GM19351 (cell line): ENCODE results near the gene SPCS2.

Experiments used
- ATAC-seq: cut with Tn5 transposase; IDR thresholded peaks from one replicate; pipeline ENCODE4 v1.9.1; 2021; ENCODE audit warnings: mild to moderate bottlenecking, moderate library complexity; ENCODE audit not compliant: unreplicated experiment

SPCS2 gene

DNA sequence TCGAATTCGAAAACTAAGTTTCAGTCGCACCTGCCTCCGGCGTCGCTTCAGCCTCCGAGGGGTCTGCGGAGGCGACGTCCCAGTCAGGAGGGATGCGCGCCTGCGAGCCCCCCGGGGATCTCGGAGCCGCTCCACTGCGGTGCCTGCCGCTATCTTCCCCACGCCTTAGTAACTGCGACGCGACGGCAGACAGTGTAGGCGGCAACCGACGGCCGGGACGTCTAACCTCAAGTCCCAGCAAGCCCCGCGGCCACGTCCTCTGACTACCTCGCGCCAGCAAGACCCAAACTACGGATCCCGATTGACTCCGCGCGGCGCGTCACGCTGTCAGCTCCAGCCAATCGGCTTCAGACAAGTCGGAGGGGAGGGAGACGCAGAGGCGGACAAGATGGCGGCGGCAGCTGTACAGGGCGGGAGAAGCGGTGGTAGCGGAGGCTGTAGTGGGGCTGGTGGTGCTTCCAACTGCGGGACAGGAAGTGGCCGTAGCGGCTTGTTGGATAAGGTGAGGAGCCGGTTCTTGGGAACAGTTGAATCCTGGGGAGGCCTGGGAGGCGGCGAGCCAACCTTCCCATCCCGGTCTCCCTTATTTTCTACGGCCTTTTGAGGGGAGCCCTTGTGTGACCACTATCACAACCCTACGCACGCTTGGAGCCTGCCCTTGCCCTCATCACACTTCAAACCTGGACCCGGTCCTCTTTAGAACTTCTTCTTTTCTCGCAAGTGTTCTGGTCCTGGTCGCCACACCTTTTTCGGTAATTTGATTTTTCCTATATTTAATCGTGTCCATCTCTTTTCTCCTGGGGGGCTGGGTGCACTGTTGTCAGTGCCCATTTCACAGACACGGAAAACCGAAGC lies at the start of gene SPCS2, which contains the start of gene XRRA1:
Gene SPCS2, plus strand, starts transcription at position 369 of the 855 bp plus-strand sequence. Its CDS starts 20 bp downstream, at position 389.
Gene XRRA1, minus strand, starts transcription at position 194 of the 855 bp plus-strand sequence. CDS start 8,213 bp downstream, outside the sequence.
- ATAC-seq: peak; percentile 90

DNA sequence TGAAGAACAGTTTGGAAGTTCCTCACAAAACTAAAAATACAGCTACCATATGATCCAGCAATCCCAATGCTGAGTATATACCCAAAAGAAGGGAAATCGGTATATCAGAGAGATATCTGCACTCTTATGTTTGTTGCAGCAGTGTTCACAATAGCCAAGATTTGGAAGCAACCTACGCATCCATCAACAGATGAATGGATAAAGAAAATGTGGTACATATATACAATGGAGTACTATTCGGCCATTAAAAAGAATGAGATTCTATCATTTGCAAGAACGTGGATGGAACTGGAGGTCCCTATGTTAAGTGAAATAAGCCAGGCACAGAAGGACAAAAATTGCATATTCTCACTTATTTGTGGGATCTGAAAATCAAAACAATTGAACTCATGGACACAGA lies 46.7 kb upstream of the SPCS2 start:
- no peak for ATAC-seq

DNA sequence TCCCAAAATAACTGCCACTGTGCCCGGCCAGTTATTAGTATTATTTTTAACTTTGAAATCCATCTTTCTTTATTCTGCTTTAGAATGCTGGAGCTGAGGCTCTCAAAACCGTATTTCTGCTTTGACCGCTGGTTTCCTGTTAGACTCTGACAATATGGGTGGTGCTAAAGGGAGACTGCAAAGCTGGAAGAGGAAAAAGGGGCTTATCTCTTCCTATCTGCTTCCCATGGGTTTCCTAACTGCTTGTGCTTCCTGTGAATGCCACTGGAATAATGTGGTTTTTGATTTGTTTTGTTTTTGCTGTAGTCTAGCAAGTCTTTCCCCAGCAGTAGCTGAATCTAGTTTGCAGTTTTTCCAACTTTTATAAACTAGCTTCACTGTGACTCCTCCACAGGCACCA lies 43.7 kb upstream of the SPCS2 start:
- ATAC-seq: no peak

DNA sequence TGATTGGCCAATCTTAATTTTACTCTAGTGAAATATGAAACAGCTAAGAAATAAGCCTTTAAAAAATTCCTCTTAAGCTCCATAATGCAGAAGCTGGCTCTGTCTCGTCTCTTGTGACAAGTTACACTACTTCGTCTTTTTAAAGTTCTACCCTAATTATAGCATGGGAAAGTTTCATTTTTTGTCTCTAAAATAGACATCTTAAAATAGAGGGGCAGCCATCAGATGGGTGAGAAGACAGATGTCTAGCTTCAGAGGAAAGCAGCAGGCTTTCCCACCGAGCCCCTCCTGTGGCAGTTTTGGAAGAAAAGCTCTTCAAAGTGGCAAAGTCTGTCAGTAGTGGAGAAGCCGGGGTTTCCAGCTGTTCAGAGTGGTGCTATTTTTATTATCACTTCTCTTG lies 39.7 kb upstream of the SPCS2 start:
- peak; percentile 49 for ATAC-seq

DNA sequence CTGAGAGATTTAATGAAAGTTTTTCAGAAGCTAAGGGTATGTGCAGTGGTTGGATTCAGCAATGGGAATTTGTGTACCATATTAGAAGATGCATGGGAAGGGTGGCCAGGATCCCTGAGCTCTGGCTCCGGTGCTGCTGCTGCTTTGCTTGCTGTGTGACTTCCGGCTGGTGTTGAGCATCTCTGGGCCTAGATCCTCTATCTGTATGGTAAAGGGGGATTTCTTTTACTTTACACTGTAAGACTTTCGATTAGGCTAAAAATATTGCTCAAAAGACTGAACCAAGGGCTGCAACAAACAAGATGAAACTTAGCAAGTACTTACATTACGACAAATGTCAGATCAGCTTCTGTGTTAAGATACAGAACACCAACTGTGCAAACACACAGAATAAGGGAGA lies 39.3 kb upstream of the SPCS2 start:
- no peak for ATAC-seq

DNA sequence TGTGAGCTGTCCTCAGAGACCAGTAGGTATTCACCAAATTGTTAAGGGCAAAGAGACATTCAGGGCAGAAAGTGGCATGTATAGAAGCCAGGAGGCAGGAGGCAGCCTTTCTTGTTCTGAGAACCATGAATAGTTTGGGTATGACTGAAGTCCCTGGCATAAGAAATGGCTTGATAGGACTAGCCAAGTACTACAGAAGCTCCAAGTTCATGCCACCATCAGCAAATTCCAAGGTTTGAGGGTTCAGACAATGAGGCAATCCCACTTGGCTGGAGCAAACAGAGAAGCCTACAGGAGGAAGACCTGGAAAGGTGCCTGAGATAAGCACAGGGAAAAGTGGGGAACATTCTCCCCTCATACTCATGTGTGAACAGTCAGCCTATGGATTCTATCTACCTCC lies 25.9 kb upstream of the SPCS2 start:
- no peak for ATAC-seq

DNA sequence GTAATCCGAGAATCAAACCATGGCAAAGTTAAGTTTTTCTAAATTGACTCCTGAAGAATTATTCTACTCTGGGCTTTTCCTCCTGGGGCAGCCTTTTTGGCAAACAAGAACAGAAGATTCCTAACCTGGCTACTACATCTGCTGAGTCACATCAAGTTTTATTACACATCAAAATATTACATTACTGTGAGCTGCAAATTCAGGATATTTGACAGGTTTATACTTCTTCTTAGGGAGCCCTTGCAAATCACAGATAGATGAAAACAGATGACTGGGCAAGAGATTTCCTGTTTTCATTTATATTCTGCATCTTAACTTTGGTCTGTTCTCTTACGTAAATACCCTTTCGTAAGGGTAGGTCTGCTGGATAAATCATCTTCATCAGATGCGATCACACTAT lies 23.8 kb upstream of the SPCS2 start:
- ATAC-seq: no peak

DNA sequence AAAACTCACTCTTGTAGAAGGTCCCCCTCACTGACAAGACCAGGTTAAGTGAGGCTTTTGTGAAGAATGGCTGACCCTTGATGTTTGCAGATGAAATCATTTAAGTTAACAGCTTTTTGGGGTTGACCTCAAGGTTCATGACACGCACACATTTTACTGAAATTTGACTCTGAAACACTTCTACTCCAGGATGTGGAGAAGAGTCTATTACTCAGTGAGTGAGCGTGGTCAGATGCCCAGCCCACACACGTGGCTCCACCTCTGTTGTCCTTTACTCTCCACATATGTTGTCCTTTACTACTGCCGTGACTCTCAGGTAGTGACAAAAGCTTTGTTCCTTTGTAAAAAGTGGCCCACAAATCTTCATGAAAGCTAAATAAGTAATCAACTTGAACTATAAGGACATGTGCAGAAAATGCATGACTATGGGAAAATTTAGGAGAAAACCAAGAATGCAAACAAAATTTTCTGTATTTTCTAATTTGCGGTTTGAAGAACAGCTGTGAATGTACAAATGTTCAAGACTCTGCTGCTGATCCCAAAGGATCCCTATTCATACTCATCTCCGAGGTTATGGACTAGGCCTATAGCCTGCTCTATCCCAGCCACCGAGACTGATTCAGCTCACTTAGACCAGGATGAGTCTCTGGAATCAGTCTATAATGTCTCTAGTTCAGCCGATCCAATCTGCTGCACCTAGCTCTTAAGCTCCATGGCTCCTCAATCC lies 22.6 kb upstream of the SPCS2 start:
- ATAC-seq: no peak

DNA sequence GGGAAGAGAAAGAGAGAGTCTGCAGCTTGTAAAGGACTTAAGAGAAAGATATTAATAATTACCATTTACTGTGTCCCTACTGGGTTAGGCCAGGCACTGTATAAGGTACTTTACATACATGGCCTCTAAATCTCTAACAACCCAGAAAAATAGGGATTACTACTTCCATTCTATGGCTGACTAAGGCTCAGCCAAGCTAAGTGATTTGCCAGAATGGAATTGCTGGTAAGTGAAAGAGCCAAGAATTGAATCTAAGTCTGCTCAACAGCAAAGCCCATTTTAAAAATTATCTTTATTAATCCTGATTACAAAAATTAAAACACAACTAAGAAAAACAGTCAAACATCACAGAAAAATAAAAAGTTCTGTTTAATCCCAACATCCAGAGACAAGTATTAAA lies 21.6 kb upstream of the SPCS2 start:
- ATAC-seq: no peak

DNA sequence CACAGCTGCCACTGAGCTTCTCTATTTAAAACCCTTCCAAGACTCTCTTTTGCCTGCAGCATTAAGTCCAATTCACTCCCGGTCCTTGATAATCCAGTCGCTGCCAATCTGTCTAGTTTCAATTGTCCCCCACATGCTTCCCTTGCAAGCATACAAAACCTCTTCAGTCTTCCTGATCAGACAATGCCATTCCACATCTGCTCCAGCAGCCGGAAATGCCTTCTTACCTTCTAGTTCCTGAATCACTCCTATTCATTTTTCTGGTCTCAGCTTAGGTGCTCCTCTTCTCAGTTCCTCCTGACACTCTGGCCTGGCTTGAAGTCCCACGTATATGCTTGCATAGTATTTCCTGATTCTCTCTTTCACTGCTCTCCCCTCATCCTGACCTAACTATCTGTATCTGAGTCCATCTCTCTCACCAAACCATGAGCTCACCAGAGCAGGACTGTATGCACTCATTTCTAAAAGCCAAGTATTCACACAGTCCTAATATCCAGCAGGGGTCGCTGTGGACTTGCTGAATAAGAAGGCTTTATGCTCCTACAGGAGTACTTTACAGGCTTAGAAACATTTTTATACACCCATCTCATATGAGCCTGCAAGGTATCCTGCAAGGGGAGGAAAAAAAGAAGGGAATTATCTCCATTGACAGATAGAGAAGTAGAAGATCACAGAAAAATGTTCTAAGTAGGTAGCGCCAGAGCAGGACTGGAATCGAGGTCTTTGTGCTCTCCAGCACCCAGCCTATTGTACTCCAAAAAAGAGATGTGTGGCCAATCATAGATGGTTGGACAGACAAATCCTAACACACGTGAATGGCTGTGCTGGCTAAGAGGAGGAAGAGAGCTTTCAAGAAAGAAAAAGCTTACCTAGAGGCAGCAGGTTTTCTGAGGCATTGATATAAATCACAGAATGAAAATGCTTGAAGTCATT lies 19.4 kb upstream of the SPCS2 start:
- ATAC-seq: peak; percentile 68

DNA sequence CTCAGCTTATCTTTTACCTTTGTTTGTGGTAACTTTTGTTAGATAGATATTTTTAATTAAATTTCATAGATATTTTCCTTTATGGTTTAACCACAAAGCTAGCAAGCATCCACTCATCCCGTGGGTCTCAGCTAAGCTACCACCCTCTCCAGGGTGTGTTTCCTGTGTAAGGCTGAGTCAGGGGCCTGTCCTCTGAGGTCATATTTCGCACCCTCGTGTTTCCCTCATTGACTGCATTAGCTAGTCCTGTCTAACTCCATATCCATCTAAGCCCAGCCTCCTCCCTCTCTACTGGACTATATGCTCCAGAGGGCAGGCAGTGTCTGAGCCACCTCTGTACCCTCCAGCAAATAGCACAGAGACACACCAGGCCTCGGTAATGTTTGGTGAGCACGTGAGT lies 16.9 kb upstream of the SPCS2 start:
- no peak for ATAC-seq

DNA sequence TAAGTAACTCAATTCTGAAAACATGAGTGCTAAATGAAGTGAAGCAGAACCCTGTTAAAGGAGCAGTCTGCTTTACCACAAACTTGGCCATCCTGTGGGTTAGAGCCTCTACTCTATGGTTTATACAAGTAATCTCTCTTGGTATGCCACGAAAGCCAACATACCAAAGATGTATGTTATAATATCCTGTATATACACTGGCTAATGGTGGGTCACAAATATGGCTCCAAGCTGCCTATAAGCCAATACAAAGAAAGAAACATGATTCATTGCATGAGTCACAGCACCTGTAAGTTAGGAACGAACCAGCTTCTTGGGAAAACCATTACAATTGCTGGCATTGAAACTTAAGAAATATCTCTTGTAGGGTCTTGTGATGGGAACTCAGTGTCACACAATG lies 16.3 kb upstream of the SPCS2 start:
- no peak for ATAC-seq

DNA sequence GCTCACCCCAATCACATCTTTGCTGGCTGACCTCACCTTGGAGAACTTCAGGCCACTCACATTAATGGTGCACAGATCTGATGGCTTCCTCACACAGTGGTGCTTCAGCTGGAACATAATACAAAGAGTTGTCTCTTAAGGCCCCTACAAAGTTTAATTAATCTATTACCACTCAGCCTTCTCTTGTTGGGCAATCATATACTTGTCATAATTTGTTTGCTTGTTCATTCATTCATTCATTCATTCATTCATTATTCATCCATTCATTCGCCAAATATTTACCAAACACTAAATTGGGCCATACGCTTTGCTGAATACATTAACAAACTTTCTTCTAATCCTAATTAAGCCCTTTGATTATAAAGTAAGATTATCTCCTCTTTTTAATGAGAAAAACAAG lies 15.3 kb upstream of the SPCS2 start:
- no peak for ATAC-seq

DNA sequence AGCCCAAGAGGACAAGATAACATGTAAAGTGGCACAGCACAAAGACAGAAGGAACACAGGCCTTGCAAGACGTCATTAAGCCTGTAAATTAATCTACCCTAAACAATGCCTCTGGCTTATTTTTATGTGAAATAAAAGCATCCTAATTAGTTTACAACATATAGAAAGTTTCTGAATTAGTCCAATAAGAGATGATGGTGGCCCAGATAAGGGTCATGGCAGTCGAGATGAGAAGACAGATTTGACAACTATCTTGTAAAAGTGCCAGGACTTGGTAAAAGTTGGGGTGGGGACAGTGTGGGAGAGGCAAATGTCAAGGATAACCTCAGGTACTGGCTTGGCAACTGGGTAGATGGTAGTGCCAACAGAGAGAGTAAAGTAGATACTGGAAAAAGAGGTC lies 13.8 kb upstream of the SPCS2 start:
- no peak for ATAC-seq

DNA sequence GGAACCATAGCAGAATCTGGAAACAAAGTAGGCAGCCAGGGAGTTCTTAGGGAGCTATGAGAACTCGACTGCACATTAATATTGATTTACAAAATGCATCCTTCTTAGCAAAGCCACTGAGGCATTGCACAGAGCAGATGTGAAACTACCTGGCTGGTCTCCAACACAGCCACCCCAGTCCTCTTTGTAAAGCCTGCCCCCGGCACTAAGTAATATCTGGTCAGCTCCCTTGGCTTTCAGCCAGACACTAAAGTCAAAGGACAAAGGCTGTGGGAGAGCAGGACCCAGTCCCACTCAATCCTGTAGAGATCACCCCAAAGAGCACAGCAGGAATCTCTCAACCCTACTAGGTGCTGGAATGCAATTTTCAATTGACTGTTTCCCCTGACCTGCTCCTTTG lies 13.0 kb upstream of the SPCS2 start:
- no peak for ATAC-seq

DNA sequence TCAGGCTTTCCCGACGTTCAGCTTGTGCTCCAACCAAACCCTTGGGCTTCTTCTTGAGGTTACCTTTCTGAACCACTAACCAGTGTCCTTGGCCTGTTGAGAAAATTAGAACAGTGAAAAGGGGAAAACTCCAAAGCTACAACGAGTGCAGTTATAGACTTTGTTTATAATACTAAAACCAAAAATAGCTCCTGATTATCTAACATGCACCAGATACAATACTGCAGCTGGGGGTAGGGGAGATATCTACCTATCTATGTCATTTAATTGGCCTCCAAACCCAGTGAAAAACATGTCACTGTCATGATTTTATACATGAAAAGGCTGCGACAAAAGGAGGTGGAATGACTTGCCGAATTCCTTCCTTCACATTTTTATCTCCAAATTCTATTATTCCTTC lies 12.1 kb upstream of the SPCS2 start:
- ATAC-seq: no peak

DNA sequence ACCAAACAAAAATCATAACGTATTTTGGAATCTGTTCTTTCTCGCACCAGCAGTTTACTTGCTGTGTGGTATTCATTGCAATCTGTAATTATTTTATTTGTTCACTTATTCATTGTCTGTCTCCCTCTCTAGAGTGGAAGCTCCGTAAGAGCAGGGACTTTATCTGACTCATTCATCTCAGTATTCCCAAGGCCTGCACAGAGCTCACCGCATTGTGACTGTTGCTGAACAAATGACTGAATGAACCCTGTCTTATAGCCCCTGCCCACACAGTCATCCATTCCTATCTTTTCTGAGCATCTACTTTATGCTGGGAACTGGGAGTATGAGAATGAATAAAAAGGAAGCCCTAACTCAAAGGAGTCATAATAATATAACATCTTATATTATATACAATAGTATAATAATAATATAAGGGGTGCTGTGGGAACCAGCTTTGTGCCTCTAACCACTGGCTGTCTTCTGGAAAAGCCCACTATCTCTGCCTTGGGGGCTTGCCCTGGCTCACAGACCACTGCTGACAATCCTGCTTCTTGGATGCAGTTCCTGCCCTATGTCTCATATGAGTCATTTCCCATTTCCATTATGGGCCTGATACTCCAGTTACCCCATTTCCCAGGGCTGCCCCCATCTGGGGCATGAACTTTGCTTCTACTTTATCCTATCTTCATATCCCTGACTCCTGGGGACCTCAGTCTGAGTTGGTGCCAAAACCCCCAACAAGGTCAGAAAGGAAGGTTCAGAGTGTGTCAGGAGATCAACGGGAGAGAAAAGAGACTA lies 11.2 kb upstream of the SPCS2 start:
- no peak for ATAC-seq

DNA sequence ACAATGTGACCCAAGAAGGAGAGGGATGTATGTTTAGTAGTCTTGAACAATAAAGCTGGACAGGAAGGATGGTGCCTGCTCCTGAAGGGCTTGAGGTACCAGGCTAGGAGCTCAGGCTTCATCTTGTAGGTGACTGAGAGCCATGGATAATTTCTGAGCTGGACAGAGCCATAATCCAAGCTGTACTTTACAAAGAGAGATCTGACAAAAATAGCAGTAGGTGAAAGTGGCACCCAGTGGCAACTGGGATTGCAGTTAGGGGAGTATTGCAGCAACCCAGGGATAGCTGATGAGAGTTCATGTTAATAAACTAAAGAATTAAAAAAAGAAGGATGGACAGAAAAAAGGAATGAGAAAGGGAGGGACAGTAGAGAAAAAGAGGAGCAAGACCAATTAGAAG lies 7.6 kb upstream of the SPCS2 start:
- no peak for ATAC-seq

DNA sequence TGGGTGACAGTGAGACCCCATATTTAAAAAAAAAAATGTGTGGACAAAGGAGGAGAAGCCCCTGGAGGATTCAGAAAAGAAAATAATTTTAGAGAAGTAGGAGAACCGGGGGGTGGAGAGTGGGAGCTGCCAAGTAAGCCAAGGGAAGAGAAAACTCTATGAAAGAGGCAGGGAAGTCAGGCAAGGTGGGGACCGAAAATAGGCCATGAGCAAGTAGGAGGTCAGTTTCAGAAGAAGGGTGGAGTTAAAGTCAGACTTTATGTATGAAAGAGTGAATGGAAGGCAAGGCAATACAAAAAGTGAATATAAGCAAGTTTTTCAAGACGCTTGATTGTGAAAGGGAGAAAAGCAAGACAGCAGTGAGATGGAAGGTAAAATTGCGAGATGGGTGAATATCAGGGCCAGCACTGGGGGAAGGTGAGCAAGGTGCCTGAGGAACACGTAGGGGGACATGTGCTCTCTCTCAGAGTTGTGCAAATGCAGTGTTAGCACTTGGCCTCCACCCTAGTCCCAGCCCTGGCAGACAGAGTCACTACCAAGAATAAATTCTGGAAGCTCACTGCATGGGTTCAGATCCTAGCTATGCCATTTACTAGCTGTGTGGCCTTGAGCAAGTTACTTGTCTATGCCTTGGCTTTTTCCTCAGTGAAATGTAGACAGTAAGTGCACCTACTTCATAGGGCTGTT lies 6.8 kb upstream of the SPCS2 start:
- no peak for ATAC-seq

DNA sequence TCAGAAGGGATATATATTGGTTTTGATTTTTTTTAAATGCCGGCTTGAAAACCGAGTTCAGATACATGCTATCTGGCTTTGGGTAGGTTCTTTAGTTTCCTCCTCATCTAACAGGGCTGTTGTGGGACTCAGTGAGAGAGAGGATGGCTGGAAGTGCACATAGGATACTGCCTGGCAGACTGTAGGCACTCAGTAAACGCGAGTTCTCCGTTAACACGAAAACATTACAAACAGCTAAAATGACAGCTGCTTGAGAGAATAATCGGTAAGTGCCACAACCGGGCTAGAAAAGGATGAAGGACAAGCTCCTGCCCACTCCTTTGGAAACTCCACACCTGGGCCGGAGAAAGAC lies 544 bp upstream of the SPCS2 start:
- peak; percentile 7 for ATAC-seq
